Measurements from ENCODE around the gene GIMAP2. TPM values are rescaled to one million over a fixed set of nuclear protein-coding genes. Genes with fewer than 3 reads are reported as not detected.

The GIMAP2 gene
- total RNA-seq, 1 experiment from 2014 or later, result not detected

DNA sequence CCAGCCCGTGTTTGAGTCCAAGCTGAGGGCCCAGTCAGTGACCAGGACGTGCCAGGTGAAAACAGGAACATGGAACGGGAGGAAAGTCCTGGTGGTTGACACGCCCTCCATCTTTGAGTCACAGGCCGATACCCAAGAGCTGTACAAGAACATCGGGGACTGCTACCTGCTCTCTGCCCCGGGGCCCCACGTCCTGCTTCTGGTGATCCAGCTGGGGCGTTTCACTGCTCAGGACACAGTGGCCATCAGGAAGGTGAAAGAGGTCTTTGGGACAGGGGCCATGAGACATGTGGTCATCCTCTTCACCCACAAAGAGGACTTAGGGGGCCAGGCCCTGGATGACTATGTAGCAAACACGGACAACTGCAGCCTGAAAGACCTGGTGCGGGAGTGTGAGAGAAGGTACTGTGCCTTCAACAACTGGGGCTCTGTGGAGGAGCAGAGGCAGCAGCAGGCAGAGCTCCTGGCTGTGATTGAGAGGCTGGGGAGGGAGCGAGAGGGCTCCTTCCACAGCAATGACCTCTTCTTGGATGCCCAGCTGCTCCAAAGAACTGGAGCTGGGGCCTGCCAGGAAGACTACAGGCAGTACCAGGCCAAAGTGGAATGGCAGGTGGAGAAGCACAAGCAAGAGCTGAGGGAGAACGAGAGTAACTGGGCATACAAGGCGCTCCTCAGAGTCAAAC, 56.9 kb downstream of the GIMAP2 start:
- H3K79me2 ChIP-seq (ENCODE audit: insufficient read depth, low read length), result no peaks in the 10 kb centered on the region
- no peak overlapping the region for H3K27ac ChIP-seq (ENCODE audit: insufficient read length, low read depth, low read length)
- no peak overlapping the region for H3K56ac ChIP-seq (ENCODE audit: insufficient read length, low read depth, low read length)
- no peak overlapping the region for H2BK20ac ChIP-seq (ENCODE audit: low read depth, low read length, poor library complexity, severe bottlenecking)
- H2BK5ac ChIP-seq (ENCODE audit: insufficient read length, low read length), result no peak overlapping the region
- no peak overlapping the region for H2AFZ ChIP-seq (ENCODE audit: low read length)
- peaks cover 3 to 4% of the 10 kb centered on the region in 2 experiments for H3K9me3 Mint-ChIP-seq
- no peak overlapping the region for H3K4me2 ChIP-seq (ENCODE audit: insufficient read depth, insufficient read length, low read length)
- H3K18ac ChIP-seq (ENCODE audit: insufficient read length, low read depth, low read length), result no peak overlapping the region
- H3K79me1 ChIP-seq (ENCODE audit: insufficient read depth, low read depth, low read length, poor library complexity, severe bottlenecking), result no peaks in the 10 kb centered on the region
- no peaks in the 10 kb centered on the region for H3K4me1 ChIP-seq (ENCODE audit: insufficient read depth, low read length)
- no peak overlapping the region for H4K5ac ChIP-seq (ENCODE audit: insufficient read length, low read depth, low read length)
- no peak overlapping the region for H3K14ac ChIP-seq (ENCODE audit: insufficient read depth, low read length)
- peaks cover 78% of the 10 kb centered on the region for H3K27me3 ChIP-seq (ENCODE audit: insufficient read depth, low read length)
- H3K27me3 Mint-ChIP-seq (ENCODE audit: low read depth), result peaks cover 100% of the 10 kb centered on the region
- no peaks in the 10 kb centered on the region for H4K20me1 ChIP-seq (ENCODE audit: control insufficient read depth, insufficient read depth, insufficient read length)
- H4K91ac ChIP-seq (ENCODE audit: insufficient read length, low read depth, low read length), result no peak overlapping the region
- no peak overlapping the region for H3K27ac Mint-ChIP-seq
- H4K8ac ChIP-seq (replicated peaks; ENCODE audit: insufficient read length, low read depth, low read length), result no peak overlapping the region
- no peak overlapping the region for H3T11ph ChIP-seq (ENCODE audit: low read length)
- H3K4me3 Mint-ChIP-seq, result no peak overlapping the region
- H3K9ac ChIP-seq (ENCODE audit: extremely low read depth, insufficient read length, low read length), result no peak overlapping the region
- H3K36me3 Mint-ChIP-seq (ENCODE audit: insufficient read depth in 1 of 3, low read depth in 3 of 3), result no peaks in the 10 kb centered on the region
- H3K4me1 Mint-ChIP-seq, result no peaks in the 10 kb centered on the region
- H2BK120ac ChIP-seq (ENCODE audit: low read depth, low read length, poor library complexity, severe bottlenecking), result no peak overlapping the region
- no peak overlapping the region for H3K4ac ChIP-seq (ENCODE audit: low read depth, low read length)
- no peak overlapping the region for H3K23ac ChIP-seq (ENCODE audit: insufficient read length, low read depth, low read length)
- no peak overlapping the region for H2BK15ac ChIP-seq (ENCODE audit: low read depth, low read length)
- no peaks in the 10 kb centered on the region for H3K23me2 ChIP-seq (ENCODE audit: insufficient read length, low read depth, low read length, poor library complexity, severe bottlenecking)
- TF ChIP-seq, protein P1, sequence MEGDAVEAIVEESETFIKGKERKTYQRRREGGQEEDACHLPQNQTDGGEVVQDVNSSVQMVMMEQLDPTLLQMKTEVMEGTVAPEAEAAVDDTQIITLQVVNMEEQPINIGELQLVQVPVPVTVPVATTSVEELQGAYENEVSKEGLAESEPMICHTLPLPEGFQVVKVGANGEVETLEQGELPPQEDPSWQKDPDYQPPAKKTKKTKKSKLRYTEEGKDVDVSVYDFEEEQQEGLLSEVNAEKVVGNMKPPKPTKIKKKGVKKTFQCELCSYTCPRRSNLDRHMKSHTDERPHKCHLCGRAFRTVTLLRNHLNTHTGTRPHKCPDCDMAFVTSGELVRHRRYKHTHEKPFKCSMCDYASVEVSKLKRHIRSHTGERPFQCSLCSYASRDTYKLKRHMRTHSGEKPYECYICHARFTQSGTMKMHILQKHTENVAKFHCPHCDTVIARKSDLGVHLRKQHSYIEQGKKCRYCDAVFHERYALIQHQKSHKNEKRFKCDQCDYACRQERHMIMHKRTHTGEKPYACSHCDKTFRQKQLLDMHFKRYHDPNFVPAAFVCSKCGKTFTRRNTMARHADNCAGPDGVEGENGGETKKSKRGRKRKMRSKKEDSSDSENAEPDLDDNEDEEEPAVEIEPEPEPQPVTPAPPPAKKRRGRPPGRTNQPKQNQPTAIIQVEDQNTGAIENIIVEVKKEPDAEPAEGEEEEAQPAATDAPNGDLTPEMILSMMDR (conservative IDR thresholded peaks at IDR 0.05), result no peak
- H2AK5ac ChIP-seq (ENCODE audit: insufficient read length, low read length), result no peak overlapping the region
- no peak overlapping the region for H2BK12ac ChIP-seq (ENCODE audit: insufficient read length, low read depth, low read length)
- WGBS (ENCODE audit: extremely low coverage, insufficient read length, low lambda C conversion rate), result no CpG with 5 or more reads among the region's 14 CpGs
- H3K9me3 ChIP-seq (ENCODE audit: control insufficient read depth, low read depth, low read length), result no peaks in the 10 kb centered on the region
- no peak for DNase-seq

Other genes with a start within 250 kb of the GIMAP2 start
- gene GIMAP8, start 235.1 kb upstream of the GIMAP2 start, total RNA-seq (2021), result not detected in 2 replicates
- gene GIMAP7, start 170.8 kb upstream of the GIMAP2 start, total RNA-seq (2021), result not detected in 2 replicates
- not detected in 2 replicates for gene GIMAP4, start 118.3 kb upstream of the GIMAP2 start, total RNA-seq (2021)
- not detected in 2 replicates for gene GIMAP6, start 53.3 kb upstream of the GIMAP2 start, total RNA-seq (2021)
- not detected in 2 replicates for gene GIMAP1, start 30.9 kb downstream of the GIMAP2 start, total RNA-seq (2021)
- not detected in 2 replicates for gene GIMAP5, start 51.7 kb downstream of the GIMAP2 start, total RNA-seq (2021)
- gene TMEM176B, start 114.7 kb downstream of the GIMAP2 start, total RNA-seq (2021), result 0.26 and 0.85 TPM in 2 replicates
- not detected in 2 replicates for gene TMEM176A, start 115.1 kb downstream of the GIMAP2 start, total RNA-seq (2021)
- 0.11 and 0.28 TPM in 2 replicates for gene AOC1, start 166.8 kb downstream of the GIMAP2 start, total RNA-seq (2021)